PC-9 (cell line): ENCODE results near the gene BDKRB1.

Source experiments
- EZH2 ChIP-seq: fragments of 200-600 bp; sonication (generic); IDR thresholded peaks from 2 replicates; pipeline ENCODE4 v1.8.0; 2017; ENCODE audit warnings: antibody characterized with exemption, low read depth
- TF ChIP-seq, protein P1 (sequence below): fragments of 200-600 bp; sonication (generic); conservative IDR thresholded peaks from 2 replicates; pipeline ENCODE4 v1.6.1; 2017; ENCODE audit warnings: mixed run types, antibody characterized with exemption, mild to moderate bottlenecking, moderate library complexity

DNA sequence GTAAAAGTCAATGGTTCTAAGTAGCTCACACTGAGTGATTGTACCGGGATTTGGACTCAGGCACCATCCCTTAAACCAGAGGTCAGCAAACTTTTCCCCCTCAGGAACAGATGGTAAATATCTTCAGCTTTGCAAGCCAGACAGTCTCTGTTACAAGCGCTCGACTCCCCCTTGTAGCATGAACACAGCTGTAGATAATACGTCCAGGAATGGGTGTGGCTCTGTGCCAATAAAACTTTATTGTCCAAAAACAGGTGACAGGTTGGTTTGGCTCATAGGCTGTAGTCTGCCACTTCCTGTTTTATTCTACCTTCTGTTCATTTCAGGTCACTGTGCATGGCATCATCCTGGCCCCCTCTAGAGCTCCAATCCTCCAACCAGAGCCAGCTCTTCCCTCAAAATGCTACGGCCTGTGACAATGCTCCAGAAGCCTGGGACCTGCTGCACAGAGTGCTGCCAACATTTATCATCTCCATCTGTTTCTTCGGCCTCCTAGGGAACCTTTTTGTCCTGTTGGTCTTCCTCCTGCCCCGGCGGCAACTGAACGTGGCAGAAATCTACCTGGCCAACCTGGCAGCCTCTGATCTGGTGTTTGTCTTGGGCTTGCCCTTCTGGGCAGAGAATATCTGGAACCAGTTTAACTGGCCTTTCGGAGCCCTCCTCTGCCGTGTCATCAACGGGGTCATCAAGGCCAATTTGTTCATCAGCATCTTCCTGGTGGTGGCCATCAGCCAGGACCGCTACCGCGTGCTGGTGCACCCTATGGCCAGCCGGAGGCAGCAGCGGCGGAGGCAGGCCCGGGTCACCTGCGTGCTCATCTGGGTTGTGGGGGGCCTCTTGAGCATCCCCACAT, 7.6 kb downstream of the BDKRB1 start:
- TF ChIP-seq, protein P1, sequence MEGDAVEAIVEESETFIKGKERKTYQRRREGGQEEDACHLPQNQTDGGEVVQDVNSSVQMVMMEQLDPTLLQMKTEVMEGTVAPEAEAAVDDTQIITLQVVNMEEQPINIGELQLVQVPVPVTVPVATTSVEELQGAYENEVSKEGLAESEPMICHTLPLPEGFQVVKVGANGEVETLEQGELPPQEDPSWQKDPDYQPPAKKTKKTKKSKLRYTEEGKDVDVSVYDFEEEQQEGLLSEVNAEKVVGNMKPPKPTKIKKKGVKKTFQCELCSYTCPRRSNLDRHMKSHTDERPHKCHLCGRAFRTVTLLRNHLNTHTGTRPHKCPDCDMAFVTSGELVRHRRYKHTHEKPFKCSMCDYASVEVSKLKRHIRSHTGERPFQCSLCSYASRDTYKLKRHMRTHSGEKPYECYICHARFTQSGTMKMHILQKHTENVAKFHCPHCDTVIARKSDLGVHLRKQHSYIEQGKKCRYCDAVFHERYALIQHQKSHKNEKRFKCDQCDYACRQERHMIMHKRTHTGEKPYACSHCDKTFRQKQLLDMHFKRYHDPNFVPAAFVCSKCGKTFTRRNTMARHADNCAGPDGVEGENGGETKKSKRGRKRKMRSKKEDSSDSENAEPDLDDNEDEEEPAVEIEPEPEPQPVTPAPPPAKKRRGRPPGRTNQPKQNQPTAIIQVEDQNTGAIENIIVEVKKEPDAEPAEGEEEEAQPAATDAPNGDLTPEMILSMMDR, result no peak
- no peak for TF ChIP-seq EZH2
